ENCODE data around the gene AQP4.

Gene AQP4

DNA sequence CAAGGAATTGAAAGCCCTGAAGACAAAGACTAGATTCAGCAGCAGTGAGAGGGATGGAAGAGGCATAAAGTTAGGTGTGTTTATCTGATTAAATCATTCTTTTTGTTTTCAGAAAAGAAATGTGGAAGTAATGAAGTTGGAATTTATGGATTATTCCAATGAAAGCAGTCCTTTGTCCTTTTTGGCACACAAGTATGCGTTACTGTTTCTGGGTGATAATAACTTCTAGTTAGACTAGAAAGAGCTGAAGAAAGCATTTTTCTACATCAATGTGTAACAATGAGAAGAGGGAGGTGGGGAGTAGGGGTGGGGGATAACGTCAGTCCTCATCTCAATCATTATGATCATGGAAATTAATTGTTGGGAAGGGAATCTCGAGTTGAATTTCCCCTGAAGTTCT lies 53.0 kb downstream of the AQP4 start:
- Mint-ChIP-seq H3K4me1 (ENCODE audit: low read depth) (no peaks in the 10 kb centered on the region), H3K27me3 (no peaks in the 10 kb centered on the region), H3K9me3 (peaks cover 24% of the 10 kb centered on the region), H3K27ac (no peak overlapping the region), H3K36me3 (ENCODE audit: low read depth) (no peaks in the 10 kb centered on the region), H3K4me3 (no peak overlapping the region)
- no peak for DNase-seq

DNA sequence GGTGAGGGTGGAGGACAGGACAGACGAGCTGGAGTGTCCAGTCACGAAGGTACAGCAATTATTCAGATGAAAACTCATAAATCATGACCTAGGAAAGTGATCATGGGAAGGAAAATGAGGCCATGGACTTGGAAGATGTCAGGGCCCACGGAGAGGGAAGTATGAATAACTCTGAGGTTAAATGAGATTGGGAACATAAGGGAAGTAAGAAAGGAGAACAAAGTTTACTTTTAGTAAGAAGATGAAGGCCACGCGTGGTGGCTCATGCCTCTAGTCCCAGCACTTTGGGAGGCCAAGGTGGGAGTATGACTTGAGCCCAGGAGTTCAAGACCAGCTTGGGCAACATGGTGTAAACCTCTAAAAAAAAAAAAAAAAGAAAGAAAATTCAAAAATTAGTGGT lies 56.2 kb downstream of the AQP4 start:
- H3K27me3 Mint-ChIP-seq, result no peaks in the 10 kb centered on the region
- H3K36me3 Mint-ChIP-seq (ENCODE audit: low read depth), result no peaks in the 10 kb centered on the region
- no peak for DNase-seq
- no peak overlapping the region for H3K27ac Mint-ChIP-seq
- no peaks in the 10 kb centered on the region for H3K4me1 Mint-ChIP-seq (ENCODE audit: low read depth)
- no peak overlapping the region for H3K4me3 Mint-ChIP-seq
- H3K9me3 Mint-ChIP-seq, result peaks cover 16% of the 10 kb centered on the region

DNA sequence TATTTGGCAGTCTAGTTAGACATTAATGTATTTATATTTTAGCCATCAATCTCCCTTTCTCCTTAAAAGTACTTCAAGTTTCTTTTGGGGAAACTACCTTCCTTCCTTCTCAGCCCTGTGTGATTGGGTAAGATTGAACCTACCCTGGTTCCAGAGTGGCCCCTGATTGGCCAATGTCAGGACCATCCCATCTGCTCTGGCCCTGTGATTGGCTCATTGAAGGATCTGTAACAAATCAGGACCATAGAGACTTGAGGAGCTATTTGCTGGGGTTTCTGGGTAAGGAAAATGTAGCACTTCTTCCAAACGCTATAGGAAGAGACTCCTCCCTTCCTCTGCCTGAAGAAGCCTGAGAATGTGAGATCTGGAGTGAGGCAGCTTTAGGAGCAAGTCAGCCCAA lies 59.3 kb downstream of the AQP4 start:
- Mint-ChIP-seq H3K4me1 (ENCODE audit: low read depth) (no peaks in the 10 kb centered on the region), H3K4me3 (no peak overlapping the region), H3K9me3 (peaks cover 11% of the 10 kb centered on the region)

DNA sequence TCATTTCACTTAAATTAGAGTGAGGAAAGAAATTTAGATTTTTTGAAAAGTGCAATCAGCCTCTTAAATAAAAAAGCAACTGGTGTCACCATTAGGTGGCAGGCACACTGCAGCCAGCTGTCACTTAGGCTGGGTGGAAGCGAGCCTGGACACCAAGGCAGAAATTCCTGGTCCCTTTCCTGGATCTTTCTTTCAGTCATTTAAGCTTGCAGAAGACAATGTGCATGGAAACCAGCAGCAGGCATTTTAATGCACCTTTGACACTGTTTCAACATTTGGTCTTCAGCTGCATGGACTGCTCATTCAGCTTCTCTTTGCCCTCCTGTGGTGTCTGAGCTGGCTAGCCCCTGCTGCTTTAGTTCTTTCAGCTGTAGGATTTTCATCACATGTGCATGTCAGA lies 61.0 kb downstream of the AQP4 start:
- DNase-seq, result no peak
- H3K4me3 Mint-ChIP-seq, result no peak overlapping the region
- H3K9me3 Mint-ChIP-seq, result peaks cover 7% of the 10 kb centered on the region
- no peak overlapping the region for H3K27ac Mint-ChIP-seq
- no peaks in the 10 kb centered on the region for H3K27me3 Mint-ChIP-seq
- H3K4me1 Mint-ChIP-seq (ENCODE audit: low read depth), result no peaks in the 10 kb centered on the region
- H3K36me3 Mint-ChIP-seq (ENCODE audit: low read depth), result no peaks in the 10 kb centered on the region

More for the DNA sequence above, 59.3 kb downstream of the AQP4 start:
- no peaks in the 10 kb centered on the region for H3K36me3 Mint-ChIP-seq (ENCODE audit: low read depth)
- H3K27ac Mint-ChIP-seq, result no peak overlapping the region
- DNase-seq, result no peak
- H3K27me3 Mint-ChIP-seq, result no peaks in the 10 kb centered on the region

DNA sequence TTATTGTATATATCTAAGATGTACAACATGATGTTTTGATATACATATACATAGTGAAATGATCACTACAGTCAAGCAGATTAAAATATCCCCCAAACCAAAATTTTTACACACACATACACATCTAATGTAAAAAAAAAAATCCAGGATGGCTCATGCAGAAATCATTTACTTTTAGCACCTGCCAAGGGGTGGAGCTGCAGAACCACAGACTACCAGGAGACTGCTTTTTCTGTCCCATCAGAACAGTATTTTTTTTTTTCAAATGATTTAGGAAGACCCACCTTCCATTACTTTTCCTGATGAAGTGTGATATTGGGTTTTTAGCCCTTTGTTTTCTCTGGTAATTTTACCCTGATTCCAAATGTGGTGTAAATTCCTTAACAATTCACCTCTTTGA lies 61.9 kb downstream of the AQP4 start:
- H3K36me3 Mint-ChIP-seq (ENCODE audit: low read depth), result no peaks in the 10 kb centered on the region
- no peak overlapping the region for H3K27ac Mint-ChIP-seq
- H3K9me3 Mint-ChIP-seq, result peaks cover 7% of the 10 kb centered on the region
- no peaks in the 10 kb centered on the region for H3K4me1 Mint-ChIP-seq (ENCODE audit: low read depth)
- H3K4me3 Mint-ChIP-seq, result no peak overlapping the region
- DNase-seq, result no peak
- H3K27me3 Mint-ChIP-seq, result no peaks in the 10 kb centered on the region

DNA sequence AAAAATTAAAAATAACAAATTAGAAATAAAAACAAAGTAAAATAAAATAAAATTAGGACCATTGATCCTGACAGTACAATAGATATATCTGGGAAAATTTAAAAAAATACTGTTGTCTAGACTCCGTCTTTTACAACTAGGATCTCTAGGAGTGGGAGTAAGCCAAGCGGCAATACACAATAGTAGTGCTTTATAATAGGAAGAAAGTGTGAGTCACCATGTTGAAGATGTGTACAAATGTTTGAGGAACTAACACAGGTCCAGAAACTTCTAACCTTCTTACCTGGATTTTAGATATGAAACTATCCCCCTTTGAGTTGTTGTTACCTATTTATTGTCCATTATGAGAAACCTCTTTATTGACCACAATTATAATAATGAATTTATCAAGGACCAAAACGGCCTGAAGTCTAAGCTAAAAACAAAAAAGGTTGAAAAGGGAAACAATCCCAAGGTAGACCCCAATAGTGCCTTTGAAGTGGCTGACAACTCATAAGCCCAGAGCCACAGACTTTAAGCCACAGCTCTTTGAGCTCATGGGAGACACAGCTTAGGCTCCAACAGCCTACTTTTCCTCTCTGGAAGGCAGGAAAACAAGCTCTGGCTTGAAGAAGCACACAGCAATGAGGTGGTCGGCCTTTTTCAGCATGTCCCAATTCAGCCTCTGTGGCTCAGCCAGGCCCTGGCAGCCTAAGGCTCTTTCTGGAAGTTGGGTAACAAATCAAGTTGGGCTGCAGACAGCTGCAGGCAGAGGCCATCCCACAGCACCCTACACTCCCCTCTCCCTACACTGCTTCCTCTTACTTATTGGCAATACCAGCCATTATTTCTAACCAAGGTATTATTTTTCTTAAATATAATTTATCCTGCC lies 62.9 kb downstream of the AQP4 start:
- no peak for DNase-seq
- Mint-ChIP-seq H3K4me1 (ENCODE audit: low read depth) (no peaks in the 10 kb centered on the region), H3K27ac (no peak overlapping the region), H3K27me3 (no peaks in the 10 kb centered on the region), H3K4me3 (no peak overlapping the region), H3K36me3 (ENCODE audit: low read depth) (no peaks in the 10 kb centered on the region), H3K9me3 (peaks cover 7% of the 10 kb centered on the region)
